NCI-H526 treated with DMSO at 0.1 percent for 48 hours (cell line): ENCODE results near the gene C1QTNF8.

Source experiments
- DNase-seq: peaks from one replicate; lab custom pipeline; 2025; lab: John Stamatoyannopoulos, UW

C1QTNF8 gene

GRCh38 chr16:1060416-1061340, 35.4 kb downstream of the C1QTNF8 start:
- no peak for DNase-seq

- DNase-seq: no peak
Measured at GRCh38 chr16:1059310-1059709, 36.7 kb downstream of the C1QTNF8 start.

- DNase-seq: no peak
Measured at GRCh38 chr16:1058216-1058615, 37.8 kb downstream of the C1QTNF8 start.

GRCh38 chr16:1057252-1057932, 38.7 kb downstream of the C1QTNF8 start:
- no peak for DNase-seq

GRCh38 chr16:1056196-1056595, 39.8 kb downstream of the C1QTNF8 start:
- no peak for DNase-seq

- no peak for DNase-seq
Measured at GRCh38 chr16:1055557-1055924, 40.5 kb downstream of the C1QTNF8 start.

- no peak for DNase-seq
Measured at GRCh38 chr16:1054660-1055556, 41.1 kb downstream of the C1QTNF8 start.

- DNase-seq: no peak
Measured at GRCh38 chr16:1053700-1054368, 42.2 kb downstream of the C1QTNF8 start.

- no peak for DNase-seq
Measured at GRCh38 chr16:1053121-1053521, 42.9 kb downstream of the C1QTNF8 start.

- no peak for DNase-seq
Measured at GRCh38 chr16:1052721-1053120, 43.3 kb downstream of the C1QTNF8 start.

GRCh38 chr16:1051446-1051845, 44.6 kb downstream of the C1QTNF8 start:
- no peak for DNase-seq

- DNase-seq: no peak
Measured at GRCh38 chr16:1050921-1051320, 45.1 kb downstream of the C1QTNF8 start.

- DNase-seq: no peak
Measured at GRCh38 chr16:1050516-1050915, 45.5 kb downstream of the C1QTNF8 start.

GRCh38 chr16:1049976-1050247, 46.1 kb downstream of the C1QTNF8 start:
- no peak for DNase-seq

GRCh38 chr16:1049113-1049975, 46.7 kb downstream of the C1QTNF8 start:
- no peak for DNase-seq

- peak; percentile 19 for DNase-seq
Measured at GRCh38 chr16:1048442-1049112, 47.5 kb downstream of the C1QTNF8 start.

- DNase-seq: no peak
Measured at GRCh38 chr16:1047801-1048200, 48.2 kb downstream of the C1QTNF8 start.

GRCh38 chr16:1047123-1047522, 48.9 kb downstream of the C1QTNF8 start:
- DNase-seq: no peak

- DNase-seq: no peak
Measured at GRCh38 chr16:1045993-1046911, 49.8 kb downstream of the C1QTNF8 start.
